Measurements from ENCODE around the gene PNPLA3.

PNPLA3 gene

DNA sequence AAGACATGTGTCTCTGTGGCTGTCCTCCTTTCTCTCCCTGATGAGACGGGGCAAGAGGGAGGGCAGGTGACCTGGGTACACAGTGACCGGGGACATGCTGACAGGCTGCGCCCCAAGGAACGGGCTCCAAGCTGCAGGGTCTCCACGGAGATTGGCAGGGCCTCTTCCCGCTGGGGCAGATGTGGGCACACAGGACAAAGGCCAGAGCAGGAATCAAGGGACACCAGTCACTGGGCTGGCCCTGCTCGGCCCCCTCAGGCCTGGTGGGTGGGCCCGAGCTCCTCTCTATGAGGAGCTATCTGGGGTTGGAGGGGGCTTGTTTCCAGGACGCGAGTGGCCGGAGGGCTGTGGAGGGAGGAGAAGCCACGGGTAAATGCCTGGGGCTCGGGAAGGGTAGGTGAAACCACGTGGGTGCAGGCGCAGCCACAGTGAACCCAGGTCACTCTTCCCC, 43.0 kb upstream of the PNPLA3 start:
- TF ChIP-seq, protein P1, sequence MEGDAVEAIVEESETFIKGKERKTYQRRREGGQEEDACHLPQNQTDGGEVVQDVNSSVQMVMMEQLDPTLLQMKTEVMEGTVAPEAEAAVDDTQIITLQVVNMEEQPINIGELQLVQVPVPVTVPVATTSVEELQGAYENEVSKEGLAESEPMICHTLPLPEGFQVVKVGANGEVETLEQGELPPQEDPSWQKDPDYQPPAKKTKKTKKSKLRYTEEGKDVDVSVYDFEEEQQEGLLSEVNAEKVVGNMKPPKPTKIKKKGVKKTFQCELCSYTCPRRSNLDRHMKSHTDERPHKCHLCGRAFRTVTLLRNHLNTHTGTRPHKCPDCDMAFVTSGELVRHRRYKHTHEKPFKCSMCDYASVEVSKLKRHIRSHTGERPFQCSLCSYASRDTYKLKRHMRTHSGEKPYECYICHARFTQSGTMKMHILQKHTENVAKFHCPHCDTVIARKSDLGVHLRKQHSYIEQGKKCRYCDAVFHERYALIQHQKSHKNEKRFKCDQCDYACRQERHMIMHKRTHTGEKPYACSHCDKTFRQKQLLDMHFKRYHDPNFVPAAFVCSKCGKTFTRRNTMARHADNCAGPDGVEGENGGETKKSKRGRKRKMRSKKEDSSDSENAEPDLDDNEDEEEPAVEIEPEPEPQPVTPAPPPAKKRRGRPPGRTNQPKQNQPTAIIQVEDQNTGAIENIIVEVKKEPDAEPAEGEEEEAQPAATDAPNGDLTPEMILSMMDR (IDR thresholded peaks at IDR 0.05; ENCODE audit: control extremely low read depth, extremely low read depth, low read depth, missing control alignments): no peak
- DNase-seq (ENCODE audit: extremely low spot score): no peak
- POLR2A ChIA-PET: no interaction called here
- CTCF ChIA-PET: interaction anchor here (7.0 kb wide), 1 partner anchor 18 kb away, joined by 85 read pairs; no protein-coding TSS in a partner anchor

DNA sequence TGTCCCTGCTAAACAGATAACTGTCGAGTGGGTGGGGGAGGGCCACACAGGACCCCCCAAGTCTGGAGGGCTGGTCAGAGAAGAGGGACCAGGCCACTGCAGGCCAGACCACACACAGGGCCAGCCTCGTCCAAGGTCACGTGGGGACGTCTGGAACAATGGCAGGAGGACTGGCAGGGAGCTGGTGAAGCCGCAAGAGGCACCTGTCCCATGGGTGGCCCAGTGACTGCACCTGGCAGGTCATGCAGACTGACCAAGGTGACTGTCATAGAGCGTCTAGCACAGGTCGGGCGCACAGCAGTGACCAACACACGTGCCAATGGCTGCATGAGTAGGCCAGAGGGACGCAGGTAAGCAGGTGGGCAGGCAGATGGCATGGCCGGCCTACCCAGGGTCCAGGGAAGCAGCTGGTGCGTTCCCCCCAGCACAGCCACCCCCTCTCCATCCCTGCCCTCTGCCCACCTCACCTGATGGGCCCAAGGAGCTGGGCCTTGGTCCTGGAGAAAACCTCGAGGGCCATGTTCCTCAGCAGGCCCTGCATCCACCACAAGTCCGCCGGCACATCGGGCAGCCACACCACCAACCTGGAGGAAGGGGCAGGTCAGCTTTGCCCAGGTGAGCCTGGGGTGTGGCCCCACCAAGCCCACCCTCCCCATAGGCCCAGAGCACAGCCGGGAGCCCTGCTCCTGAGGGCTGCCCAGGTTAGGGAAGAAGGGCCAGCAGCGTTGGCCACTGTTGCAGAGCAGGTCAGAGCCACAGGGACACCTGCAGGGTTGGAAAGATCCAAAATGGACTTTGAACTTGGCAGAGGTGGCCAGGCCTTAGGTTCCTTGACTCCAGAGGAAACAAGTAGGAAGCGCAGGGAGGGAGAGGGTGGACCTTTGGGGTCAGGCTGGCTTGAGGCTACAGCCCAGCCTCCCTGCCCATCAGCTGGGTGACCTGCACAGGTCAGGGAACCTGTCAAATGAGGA, 42.2 kb upstream of the PNPLA3 start:
- POLR2A ChIA-PET: no interaction called here
- TF ChIP-seq, protein P1 (IDR thresholded peaks at IDR 0.05; ENCODE audit: control extremely low read depth, extremely low read depth, low read depth, missing control alignments): no peak
- DNase-seq (ENCODE audit: extremely low spot score): no peak
- CTCF ChIA-PET: interaction anchor here (1.7 to 7.0 kb wide), 2 partner anchors 17 to 34 kb away, joined by 5 to 85 read pairs; no protein-coding TSS in a partner anchor

DNA sequence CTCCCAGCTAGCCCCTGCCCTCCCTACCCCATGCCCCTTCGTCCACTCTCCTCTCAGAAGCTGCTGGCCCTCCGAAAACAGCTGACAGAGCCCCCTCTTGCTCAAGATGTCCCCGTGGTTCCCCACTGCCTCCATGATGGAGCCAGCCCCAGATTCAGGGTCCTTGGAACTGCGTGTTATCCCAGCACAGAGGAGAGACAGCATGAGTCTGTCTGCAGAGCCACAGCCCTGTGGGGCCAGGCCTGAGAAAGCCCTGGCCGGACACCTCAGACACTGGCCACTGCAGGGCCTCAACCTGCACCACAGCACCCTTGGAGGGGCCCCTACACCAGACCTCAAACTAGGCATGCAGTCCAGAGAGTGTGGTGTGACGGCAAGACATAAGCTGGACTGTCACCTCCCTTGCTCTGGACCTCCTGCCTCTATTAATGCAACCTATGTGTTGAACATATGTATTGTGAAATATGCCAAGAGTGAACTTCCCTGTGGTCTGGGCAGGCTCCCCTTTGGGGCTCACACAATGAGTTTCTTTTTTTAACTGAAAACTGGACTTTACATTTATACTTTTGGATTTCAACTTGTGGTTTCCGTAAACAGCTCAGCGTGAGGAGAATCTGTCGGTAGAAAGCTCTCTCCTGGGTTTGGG, 41.4 kb upstream of the PNPLA3 start:
- POLR2A ChIA-PET: interaction anchor here (0.5 kb wide), 1 partner anchor 993 kb away, joined by 4 read pairs; no protein-coding TSS in a partner anchor
- no peak for DNase-seq (ENCODE audit: extremely low spot score)
- CTCF ChIA-PET: interaction anchor here (0.7 to 7.0 kb wide), 28 partner anchors 8 to 801 kb away, joined by 3 to 85 read pairs (median 4); partner anchors contain the start of gene SAMM50
- TF ChIP-seq, protein P1 (IDR thresholded peaks at IDR 0.05; ENCODE audit: control extremely low read depth, extremely low read depth, low read depth, missing control alignments): no peak

DNA sequence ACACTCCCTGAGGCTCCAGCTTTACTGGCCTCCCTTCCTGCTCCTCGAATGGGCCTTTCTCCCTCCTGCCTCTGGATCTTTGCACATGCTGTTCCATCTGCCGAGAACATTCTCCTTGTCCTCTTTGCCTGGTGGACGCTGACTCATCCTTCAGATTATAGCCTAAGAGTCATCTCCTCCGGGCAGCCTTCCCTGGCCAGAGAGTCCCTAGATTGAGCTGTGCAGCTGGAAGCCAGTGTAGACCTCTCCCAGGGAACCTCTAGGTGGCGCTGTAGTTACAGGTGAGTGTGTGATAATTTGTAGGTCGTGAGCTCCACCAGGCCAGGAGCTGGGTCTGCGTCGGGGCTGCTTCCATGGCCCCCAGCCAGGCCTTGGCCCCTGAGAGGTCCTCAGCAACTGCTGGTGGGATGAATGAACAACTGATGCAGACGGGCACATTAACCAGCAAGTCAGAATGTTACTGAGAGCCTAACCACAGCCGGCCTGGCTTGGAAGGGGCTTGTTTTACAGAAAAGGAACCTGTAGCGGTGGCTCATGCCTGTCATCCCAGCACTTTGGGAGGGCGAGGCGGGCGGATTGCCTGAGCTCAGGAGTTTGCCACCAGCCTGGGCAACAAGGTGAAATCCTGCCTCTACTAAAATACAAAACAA, 40.5 kb upstream of the PNPLA3 start:
- POLR2A ChIA-PET: interaction anchor here (0.5 to 0.6 kb wide), 3 partner anchors 144 to 1992 kb away, joined by 3 to 4 read pairs (median 3); no protein-coding TSS in a partner anchor
- CTCF ChIA-PET: interaction anchor here (0.6 to 7.0 kb wide), 33 partner anchors 9 to 800 kb away, joined by 3 to 85 read pairs (median 4); partner anchors contain the start of gene SAMM50
- TF ChIP-seq, protein P1 (IDR thresholded peaks at IDR 0.05; ENCODE audit: control extremely low read depth, extremely low read depth, low read depth, missing control alignments): peak; percentile 83
- peak; percentile 86 for DNase-seq (ENCODE audit: extremely low spot score)

DNA sequence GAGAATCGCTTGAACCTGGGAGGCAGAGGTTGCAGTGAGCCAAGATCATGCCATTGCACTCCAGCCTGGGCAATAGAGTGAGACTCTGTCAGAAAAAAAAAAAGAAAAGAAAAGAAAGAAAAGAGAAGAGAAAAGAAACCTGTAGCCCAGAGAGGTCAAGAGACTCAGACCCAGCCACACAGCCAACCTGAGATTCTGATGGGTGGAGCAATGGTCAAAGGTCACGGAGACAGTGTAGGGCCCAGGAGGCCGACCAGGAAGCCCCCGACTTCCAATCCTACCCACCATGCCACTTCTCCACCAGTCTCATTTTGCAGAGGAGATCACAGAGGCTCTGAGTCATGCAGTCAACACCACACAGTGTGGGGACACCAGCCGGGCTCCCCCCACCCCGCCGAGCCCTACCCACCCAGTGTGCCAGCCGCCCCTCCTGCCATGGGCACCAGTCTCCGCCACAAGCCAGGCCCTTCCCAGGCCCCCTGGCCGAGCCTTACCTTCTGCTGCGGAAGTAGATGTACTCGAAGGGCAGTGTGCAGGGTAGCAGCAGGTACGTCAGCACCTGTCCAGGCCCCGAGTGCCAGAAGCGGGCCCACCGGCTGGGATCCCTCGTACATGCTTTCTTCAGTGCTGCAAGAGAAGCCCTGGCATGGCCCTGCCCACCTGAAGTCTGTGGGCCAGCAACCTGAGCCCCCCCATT, 39.7 kb upstream of the PNPLA3 start:
- ChIA-PET CTCF (interaction anchor here (0.6 to 7.0 kb wide), 31 partner anchors 8 to 799 kb away, joined by 3 to 85 read pairs (median 3); partner anchors contain the start of gene SAMM50), POLR2A (interaction anchor here (0.6 kb wide), 2 partner anchors 144 to 1991 kb away, joined by 3 read pairs; no protein-coding TSS in a partner anchor)
- TF ChIP-seq, protein P1 (IDR thresholded peaks at IDR 0.05; ENCODE audit: control extremely low read depth, extremely low read depth, low read depth, missing control alignments): no peak
- DNase-seq (ENCODE audit: extremely low spot score): no peak
